HCT116 (cell line): ENCODE data around the gene TELO2. TPM values are rescaled to one million over a fixed set of nuclear protein-coding genes. Genes with fewer than 3 reads are reported as not detected.

ENCODE experiments used
- ATAC-seq: fragments of 200-7000 bp; cut with Tn5 transposase; 2 replicates; pipeline ENCODE4 v1.9.1; 2020; ENCODE audit warnings: mild to moderate bottlenecking, moderate library complexity
- BruUV-seq: library from RNA; stranded (reverse); fragments of 400-500 nt; replicated peaks from 2 replicates; lab custom pipeline; 2021; lab: Mats Ljungman, UMichigan
- CTCF ChIA-PET: fragments of 300-600 bp; sonication (Branson Sonifier 250); formaldehyde crosslinking; loops from one replicate; lab custom pipeline; 2021; ENCODE audit warnings: antibody characterized with exemption; lab: Charles Lee
- POLR2A ChIA-PET: fragments of 300-600, 350-600 bp; sonication (Branson Sonifier 250); formaldehyde crosslinking; loops from one replicate; lab custom pipeline; 2021; ENCODE audit warnings: antibody characterized with exemption; lab: Charles Lee
- RAD21 ChIA-PET, 2 experiments: fragments of 300-600 bp; sonication (Branson Sonifier 250); formaldehyde crosslinking; loops; one replicate each; lab custom pipeline; 2023; ENCODE audit warnings: low total read pairs in 2 of 2; ENCODE audit not compliant: uncharacterized antibody in 2 of 2, unreplicated experiment in 2 of 2, low non-redundant PET in 1 of 2; lab: Charles Lee
- DNase-seq: peaks from one replicate; pipeline ENCODE4 v3.0.0-alpha.2; 2010; ENCODE audit warnings: low read depth, low spot score
- H2AFZ ChIP-seq: fragments of 200-600 bp; shearing (Covaris generic), sonication (generic); 2 replicates; pipeline ENCODE4 v1.6.1; 2017; ENCODE audit warnings: low read depth, mixed run types, mixed read lengths, antibody characterized with exemption, low read length; ENCODE audit not compliant: poor library complexity, severe bottlenecking
- H3K27ac ChIP-seq: 2 replicates; pipeline ENCODE4 v1.5.1; 2012; ENCODE audit warnings: low read depth, low read length
- H3K27me3 ChIP-seq: fragments of 200-600 bp; sonication (generic); 2 replicates; pipeline ENCODE4 v1.6.1; 2016; ENCODE audit warnings: mixed run types, low read length, mixed read lengths; ENCODE audit not compliant: insufficient read depth
- H3K36me3 ChIP-seq, 2 experiments: fragments of 200-500 bp in 1 of 2; fragments of 200-600 bp in 1 of 2; sonication (Bioruptor generic) in 1 of 2; sonication (generic) in 1 of 2; 2 replicates each; pipeline versions ENCODE4 v1.5.1 to v1.6.1; 2014 to 2016; ENCODE audit warnings: low read length in 2 of 2, inconsistent platforms in 1 of 2, mixed read lengths in 1 of 2, mixed run types in 1 of 2; ENCODE audit not compliant: insufficient read depth in 2 of 2, control insufficient read depth in 1 of 2
- H3K4me1 ChIP-seq, 2 experiments: fragments of 200-600 bp in 1 of 2; sonication (generic) in 1 of 2; 2 replicates each; pipeline versions ENCODE4 v1.5.1 to v1.6.1; 2012 to 2017; ENCODE audit warnings: low read length in 2 of 2, inconsistent platforms in 1 of 2, mild to moderate bottlenecking in 1 of 2, mixed read lengths in 1 of 2, mixed run types in 1 of 2, moderate library complexity in 1 of 2; ENCODE audit not compliant: insufficient read depth in 2 of 2, control insufficient read depth in 1 of 2
- H3K4me2 ChIP-seq: fragments of 200-600 bp; sonication (generic); 2 replicates; pipeline ENCODE4 v1.6.1; 2017; ENCODE audit warnings: mixed run types, low read length, mixed read lengths
- H3K4me3 ChIP-seq, 2 experiments: fragments of 200-600 bp in 1 of 2; sonication (generic) in 1 of 2; replicated peaks in 1 of 2; 2 replicates each; pipeline ENCODE4 v1.5.1; 2011 to 2016; ENCODE audit warnings: low read length in 2 of 2, control low read depth in 1 of 2, low read depth in 1 of 2, mild to moderate bottlenecking in 1 of 2, mixed read lengths in 1 of 2, mixed run types in 1 of 2
- H3K79me2 ChIP-seq: fragments of 200-600 bp; sonication (generic); 2 replicates; pipeline ENCODE4 v1.6.1; 2017; ENCODE audit warnings: mild to moderate bottlenecking, mixed run types, low read length, moderate library complexity, mixed read lengths; ENCODE audit not compliant: insufficient read depth
- H3K9ac ChIP-seq: fragments of 200-600 bp; sonication (generic); 2 replicates; pipeline ENCODE4 v1.6.1; 2016; ENCODE audit warnings: low read length, mixed read lengths
- H3K9me2 ChIP-seq: fragments of 200-600 bp; sonication (generic), shearing (Covaris generic); 2 replicates; pipeline ENCODE4 v1.6.1; 2017; ENCODE audit warnings: mixed run types, mild to moderate bottlenecking, moderate library complexity; ENCODE audit not compliant: insufficient read depth
- H3K9me3 ChIP-seq, 2 experiments: fragments of 200-500 bp in 1 of 2; fragments of 200-600 bp in 1 of 2; sonication (Bioruptor generic) in 1 of 2; sonication (generic) in 1 of 2; 2 replicates each; pipeline ENCODE4 v1.6.1; 2014 to 2017; ENCODE audit warnings: low read length in 2 of 2, mixed read lengths in 2 of 2, inconsistent platforms in 1 of 2, low read depth in 1 of 2, mild to moderate bottlenecking in 1 of 2, mixed run types in 1 of 2, moderate library complexity in 1 of 2; ENCODE audit not compliant: control insufficient read depth in 1 of 2, insufficient read depth in 1 of 2
- H4K20me1 ChIP-seq: fragments of 200-600 bp; sonication (generic), shearing (Covaris generic); 2 replicates; pipeline ENCODE4 v1.6.1; 2017; ENCODE audit warnings: mixed run types, mild to moderate bottlenecking, moderate library complexity; ENCODE audit not compliant: insufficient read depth
- ATF3 ChIP-seq: IDR thresholded peaks from 2 replicates; pipeline ENCODE4 v1.6.1; 2012
- CEBPB ChIP-seq: IDR thresholded peaks from 2 replicates; pipeline ENCODE4 v1.6.1; 2012; ENCODE audit warnings: low read depth
- ELF1 ChIP-seq: IDR thresholded peaks from 2 replicates; pipeline ENCODE4 v1.6.1; 2012; ENCODE audit warnings: low read depth, borderline replicate concordance
- EZH2phosphoT487 ChIP-seq: fragments of 200-600 bp; IDR thresholded peaks from 2 replicates; pipeline ENCODE4 v1.6.1; 2018; ENCODE audit warnings: antibody characterized with exemption, borderline replicate concordance
- FOSL1 ChIP-seq: IDR thresholded peaks from 2 replicates; pipeline ENCODE4 v1.6.1; 2012; ENCODE audit warnings: low read depth
- JUND ChIP-seq: IDR thresholded peaks from 2 replicates; pipeline ENCODE4 v1.6.1; 2012
- POLR2A ChIP-seq: IDR thresholded peaks from 2 replicates; pipeline ENCODE4 v1.7.0; 2011; ENCODE audit warnings: borderline replicate concordance; ENCODE audit not compliant: insufficient read depth, insufficient read length; ENCODE audit errors: extremely low read depth
- RAD21 ChIP-seq: IDR thresholded peaks from 2 replicates; pipeline ENCODE4 v1.6.1; 2012; ENCODE audit warnings: low read depth, mild to moderate bottlenecking
- YY1 ChIP-seq: IDR thresholded peaks from 2 replicates; pipeline ENCODE4 v1.6.1; 2011; ENCODE audit warnings: low read length, low read depth, moderate library complexity, mild to moderate bottlenecking; ENCODE audit not compliant: insufficient replicate concordance; ENCODE audit errors: extremely low read depth
- intact Hi-C: fragments of 100-400 bp; cut with micrococcal nuclease; formaldehyde crosslinking; loops from 2 replicates; pipeline ENCODE4 v1.10.0; 2022
- total RNA-seq: library from RNA; stranded (reverse); gene quantifications from one replicate; pipeline ENCODE4 v1.2.1, GENCODE V29; 2021; ENCODE audit not compliant: unreplicated experiment
- TF ChIP-seq, protein P1 (sequence below): IDR thresholded peaks from 2 replicates; pipeline ENCODE4 v1.6.1; 2011; ENCODE audit warnings: mild to moderate bottlenecking, low read length, moderate library complexity; ENCODE audit not compliant: insufficient replicate concordance; ENCODE audit errors: extremely low read depth
- TF ChIP-seq, protein P2 (sequence below): IDR thresholded peaks from 2 replicates; pipeline ENCODE4 v1.6.1; 2012
- TF ChIP-seq, protein P3 (sequence below), 3 experiments: fragments of 200-600 bp in 1 of 3; sonication (generic) in 1 of 3; IDR thresholded peaks in 2 of 3; conservative IDR thresholded peaks in 1 of 3; 2 replicates each; pipeline ENCODE4 v1.5.1; 2012 to 2017; ENCODE audit warnings: low read depth in 2 of 3, low read length in 2 of 3, antibody characterized with exemption in 1 of 3, borderline replicate concordance in 1 of 3, control low read depth in 1 of 3, mild to moderate bottlenecking in 1 of 3, mixed read lengths in 1 of 3, mixed run types in 1 of 3, moderate library complexity in 1 of 3; ENCODE audit not compliant: insufficient read depth in 1 of 3

Gene TELO2
- total RNA-seq, 1 experiment from 2014 or later = 74.3 TPM

GRCh38 chr16:1448536-1449116 is 44.5 kb upstream of the TELO2 start:
- BruUV-seq = no TSS peak
- Histone ChIP-seq H3K4me2 (no peak overlapping the region), H4K20me1 (no peaks in the 10 kb centered on the region), H3K27me3 (no peaks in the 10 kb centered on the region), H3K27ac (no peak overlapping the region), H3K79me2 (no peaks in the 10 kb centered on the region), H3K9me2 (no peaks in the 10 kb centered on the region), H3K9me3 (no peaks in the 10 kb centered on the region), H3K9ac (no peak overlapping the region), H2AFZ (no peak overlapping the region), H3K4me3 (no peak overlapping the region), H3K4me1 (no peaks in the 10 kb centered on the region), H3K36me3 (no peaks in the 10 kb centered on the region; a peak in 1 of 4 replicates)
- intact Hi-C loops = no loop called here
- TF ChIP-seq, protein P1, sequence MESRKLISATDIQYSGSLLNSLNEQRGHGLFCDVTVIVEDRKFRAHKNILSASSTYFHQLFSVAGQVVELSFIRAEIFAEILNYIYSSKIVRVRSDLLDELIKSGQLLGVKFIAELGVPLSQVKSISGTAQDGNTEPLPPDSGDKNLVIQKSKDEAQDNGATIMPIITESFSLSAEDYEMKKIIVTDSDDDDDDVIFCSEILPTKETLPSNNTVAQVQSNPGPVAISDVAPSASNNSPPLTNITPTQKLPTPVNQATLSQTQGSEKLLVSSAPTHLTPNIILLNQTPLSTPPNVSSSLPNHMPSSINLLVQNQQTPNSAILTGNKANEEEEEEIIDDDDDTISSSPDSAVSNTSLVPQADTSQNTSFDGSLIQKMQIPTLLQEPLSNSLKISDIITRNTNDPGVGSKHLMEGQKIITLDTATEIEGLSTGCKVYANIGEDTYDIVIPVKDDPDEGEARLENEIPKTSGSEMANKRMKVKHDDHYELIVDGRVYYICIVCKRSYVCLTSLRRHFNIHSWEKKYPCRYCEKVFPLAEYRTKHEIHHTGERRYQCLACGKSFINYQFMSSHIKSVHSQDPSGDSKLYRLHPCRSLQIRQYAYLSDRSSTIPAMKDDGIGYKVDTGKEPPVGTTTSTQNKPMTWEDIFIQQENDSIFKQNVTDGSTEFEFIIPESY = no peak
- TF ChIP-seq JUND (no peak), FOSL1 (no peak), ELF1 (no peak), EZH2phosphoT487 (no peak), YY1 (no peak), CEBPB (no peak), ATF3 (no peak), RAD21 (no peak), POLR2A (no peak)
- TF ChIP-seq, protein P2, sequence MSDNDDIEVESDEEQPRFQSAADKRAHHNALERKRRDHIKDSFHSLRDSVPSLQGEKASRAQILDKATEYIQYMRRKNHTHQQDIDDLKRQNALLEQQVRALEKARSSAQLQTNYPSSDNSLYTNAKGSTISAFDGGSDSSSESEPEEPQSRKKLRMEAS = no peak
- TF ChIP-seq, protein P3, sequence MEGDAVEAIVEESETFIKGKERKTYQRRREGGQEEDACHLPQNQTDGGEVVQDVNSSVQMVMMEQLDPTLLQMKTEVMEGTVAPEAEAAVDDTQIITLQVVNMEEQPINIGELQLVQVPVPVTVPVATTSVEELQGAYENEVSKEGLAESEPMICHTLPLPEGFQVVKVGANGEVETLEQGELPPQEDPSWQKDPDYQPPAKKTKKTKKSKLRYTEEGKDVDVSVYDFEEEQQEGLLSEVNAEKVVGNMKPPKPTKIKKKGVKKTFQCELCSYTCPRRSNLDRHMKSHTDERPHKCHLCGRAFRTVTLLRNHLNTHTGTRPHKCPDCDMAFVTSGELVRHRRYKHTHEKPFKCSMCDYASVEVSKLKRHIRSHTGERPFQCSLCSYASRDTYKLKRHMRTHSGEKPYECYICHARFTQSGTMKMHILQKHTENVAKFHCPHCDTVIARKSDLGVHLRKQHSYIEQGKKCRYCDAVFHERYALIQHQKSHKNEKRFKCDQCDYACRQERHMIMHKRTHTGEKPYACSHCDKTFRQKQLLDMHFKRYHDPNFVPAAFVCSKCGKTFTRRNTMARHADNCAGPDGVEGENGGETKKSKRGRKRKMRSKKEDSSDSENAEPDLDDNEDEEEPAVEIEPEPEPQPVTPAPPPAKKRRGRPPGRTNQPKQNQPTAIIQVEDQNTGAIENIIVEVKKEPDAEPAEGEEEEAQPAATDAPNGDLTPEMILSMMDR (IDR thresholded peaks at IDR 0.05 in 2 of 3, conservative IDR thresholded peaks at IDR 0.05 in 1 of 3; ENCODE audit: borderline replicate concordance in 1 of 3, insufficient read depth in 1 of 3, low read depth in 2 of 3, low read length in 2 of 3) = no peak
- no peak for DNase-seq
- ATAC-seq = no peak
- RAD21 ChIA-PET = no interaction called here
- CTCF ChIA-PET = no interaction called here
- POLR2A ChIA-PET = no interaction called here
